Loucy (cell line): ENCODE data around the gene MANF.
"Not testable (repeated sequence)": the region's sequence is repeated elsewhere in the genome, so short reads cannot be mapped to it uniquely, and the experiment has no call there.

Experiments
- H2AFZ ChIP-seq: fragments of 200-600 bp; sonication (generic); 2 replicates; pipeline ENCODE4 v1.6.0; 2016; ENCODE audit warnings: antibody characterized with exemption, mild to moderate bottlenecking, low read length, moderate library complexity
- H3F3A ChIP-seq: fragments of 200-600 bp; 2 replicates; pipeline ENCODE4 v1.6.0; 2016; ENCODE audit warnings: antibody characterized with exemption, low read depth, mild to moderate bottlenecking
- H3K27me3 ChIP-seq: fragments of 200-600 bp; sonication (generic); 2 replicates; pipeline ENCODE4 v1.6.1; 2014; ENCODE audit warnings: low read length, mild to moderate bottlenecking; ENCODE audit not compliant: insufficient read depth, poor library complexity, severe bottlenecking
- H3K36me3 ChIP-seq: fragments of 200-600 bp; sonication (generic); 2 replicates; pipeline ENCODE4 v1.6.1; 2016; ENCODE audit warnings: low read length; ENCODE audit not compliant: insufficient read depth
- H3K4me1 ChIP-seq: fragments of 200-600 bp; sonication (generic); 2 replicates; pipeline ENCODE4 v1.5.1; 2014; ENCODE audit warnings: low read length, mild to moderate bottlenecking; ENCODE audit not compliant: insufficient read depth, poor library complexity, severe bottlenecking
- H3K4me2 ChIP-seq: fragments of 200-600 bp; sonication (generic); 2 replicates; pipeline ENCODE4 v1.6.0; 2014; ENCODE audit warnings: antibody characterized with exemption, low read length, low read depth, mild to moderate bottlenecking; ENCODE audit not compliant: poor library complexity, severe bottlenecking
- H3K4me3 ChIP-seq: fragments of 200-600 bp; sonication (generic); 2 replicates; pipeline ENCODE4 v1.5.1; 2014; ENCODE audit warnings: low read length, mild to moderate bottlenecking, mixed read lengths; ENCODE audit not compliant: poor library complexity, severe bottlenecking
- H3K79me2 ChIP-seq: fragments of 200-600 bp; sonication (generic); 2 replicates; pipeline ENCODE4 v1.6.1; 2014; ENCODE audit warnings: low read length; ENCODE audit not compliant: insufficient read depth
- H3K9ac ChIP-seq: fragments of 200-600 bp; sonication (generic); 2 replicates; pipeline ENCODE4 v1.6.0; 2014; ENCODE audit warnings: mild to moderate bottlenecking, low read depth, low read length, moderate library complexity; ENCODE audit not compliant: poor library complexity, severe bottlenecking
- H3K9me2 ChIP-seq: fragments of 200-600 bp; sonication (generic); replicated peaks from 2 replicates; pipeline ENCODE4 v1.6.1; 2016; ENCODE audit warnings: low read depth, low read length, mixed read lengths
- H3K9me3 ChIP-seq: fragments of 200-600 bp; sonication (generic); 2 replicates; pipeline ENCODE4 v1.6.1; 2014; ENCODE audit warnings: mild to moderate bottlenecking, antibody characterized with exemption, low read length, low read depth; ENCODE audit not compliant: insufficient read depth
- H4K20me1 ChIP-seq: fragments of 200-600 bp; sonication (generic); 2 replicates; pipeline ENCODE4 v1.6.0; 2014; ENCODE audit warnings: antibody characterized with exemption, low read length, mild to moderate bottlenecking; ENCODE audit not compliant: insufficient read depth, poor library complexity, severe bottlenecking
- CTCF ChIP-seq: fragments of 200-600 bp; sonication (generic); conservative IDR thresholded peaks from 2 replicates; pipeline ENCODE4 v1.5.1; 2014; ENCODE audit warnings: mild to moderate bottlenecking, antibody characterized with exemption, low read length
- EZH2phosphoT487 ChIP-seq: fragments of 200-600 bp; IDR thresholded peaks from 2 replicates; pipeline ENCODE4 v1.6.1; 2018; ENCODE audit warnings: antibody characterized with exemption, mild to moderate bottlenecking, moderate library complexity, borderline replicate concordance

MANF gene

GRCh38 chr3:51361746-51362145 lies 23.3 kb upstream of the MANF start:
- Histone ChIP-seq H3K9ac (no peak overlapping the region), H3K36me3 (no peaks in the 10 kb centered on the region), H3K9me3 (no peaks in the 10 kb centered on the region), H3K79me2 (no peaks in the 10 kb centered on the region), H3K9me2 (no peaks in the 10 kb centered on the region), H3K4me3 (no peak overlapping the region), H3K4me1 (no peaks in the 10 kb centered on the region), H2AFZ (no peak overlapping the region), H3K4me2 (no peak overlapping the region), H3K27me3 (no peaks in the 10 kb centered on the region), H4K20me1 (no peaks in the 10 kb centered on the region), H3F3A (no peaks in the 10 kb centered on the region)
- TF ChIP-seq CTCF (no peak), EZH2phosphoT487 (no peak)

GRCh38 chr3:51362476-51362875 lies 22.6 kb upstream of the MANF start:
- H3K36me3 ChIP-seq = no peaks in the 10 kb centered on the region
- no peak overlapping the region for H3K9ac ChIP-seq
- no peaks in the 10 kb centered on the region for H3K4me1 ChIP-seq
- H3F3A ChIP-seq = no peaks in the 10 kb centered on the region
- H3K9me3 ChIP-seq = no peaks in the 10 kb centered on the region
- no peaks in the 10 kb centered on the region for H4K20me1 ChIP-seq
- no peaks in the 10 kb centered on the region for H3K9me2 ChIP-seq
- TF ChIP-seq CTCF (no peak), EZH2phosphoT487 (no peak)
- no peak overlapping the region for H3K4me3 ChIP-seq
- no peaks in the 10 kb centered on the region for H3K27me3 ChIP-seq
- no peak overlapping the region for H2AFZ ChIP-seq
- no peak overlapping the region for H3K4me2 ChIP-seq
- no peaks in the 10 kb centered on the region for H3K79me2 ChIP-seq

- not testable (repeated sequence) for H2AFZ ChIP-seq, H3K4me1 ChIP-seq, H3K4me2 ChIP-seq, H3K9me2 ChIP-seq, H4K20me1 ChIP-seq, H3F3A ChIP-seq, H3K9ac ChIP-seq, H3K79me2 ChIP-seq, H3K36me3 ChIP-seq, H3K27me3 ChIP-seq, H3K4me3 ChIP-seq, H3K9me3 ChIP-seq
These were observed 16.8 kb upstream of the MANF start for GRCh38 chr3:51368276-51368675.

GRCh38 chr3:51371943-51372557 lies 13.0 kb upstream of the MANF start:
- Histone ChIP-seq H3K4me2 (no peak overlapping the region), H3K4me3 (no peak overlapping the region), H3K79me2 (no peaks in the 10 kb centered on the region), H3K27me3 (no peaks in the 10 kb centered on the region), H3K36me3 (no peaks in the 10 kb centered on the region), H3K9me3 (no peaks in the 10 kb centered on the region), H2AFZ (peak overlapping the region; percentile 46; the same call in 1 of the 2 replicates), H3K9ac (no peak overlapping the region), H3K4me1 (no peaks in the 10 kb centered on the region), H4K20me1 (no peaks in the 10 kb centered on the region), H3F3A (no peaks in the 10 kb centered on the region), H3K9me2 (no peaks in the 10 kb centered on the region)
- TF ChIP-seq CTCF (peak; percentile 76), EZH2phosphoT487 (no peak)
